Natural killer cell treated with Interleukin-12 subunit alpha and Interleukin-12 subunit beta and Interleukin-15 and Interleukin-18, amount 100 ng/mL, for 72 hours (primary cell): ENCODE results near the gene TAS1R1. TPM values are rescaled to one million over a fixed set of nuclear protein-coding genes. Genes with fewer than 3 reads are reported as not detected.

Experiments used
- ATAC-seq, 2 donors: fragments of 150-1000 bp; cut with Tn5 transposase in 1 of 2; sonication (Bioruptor Pico), chemical (Tn5 transposase) in 1 of 2; 2 replicates each; pipeline ENCODE4 v1.10.0; 2021
- DNase-seq: peaks from one replicate; pipeline ENCODE4 v3.0.0; 2022; ENCODE audit warnings: low spot score
- H3K27ac Mint-ChIP-seq, 2 donors: 1 replicate in 1 of 2; 2 replicates in 1 of 2; pipeline ENCODE4 v1.8.0; 2022; ENCODE audit warnings: mixed read lengths in 2 of 2, mild to moderate bottlenecking in 1 of 2, moderate library complexity in 1 of 2
- H3K27me3 Mint-ChIP-seq, 2 donors: 1 replicate in 1 of 2; 2 replicates in 1 of 2; pipeline ENCODE4 v1.8.0; 2022; ENCODE audit warnings: mixed read lengths in 2 of 2
- H3K36me3 Mint-ChIP-seq: one replicate; pipeline ENCODE4 v1.8.0; 2022; ENCODE audit warnings: mixed read lengths
- H3K4me1 Mint-ChIP-seq, 2 donors: 1 replicate in 1 of 2; 2 replicates in 1 of 2; pipeline ENCODE4 v1.8.0; 2022; ENCODE audit warnings: low read depth in 2 of 2, mixed read lengths in 2 of 2, mild to moderate bottlenecking in 1 of 2
- H3K4me3 Mint-ChIP-seq: one replicate; pipeline ENCODE4 v1.8.0; 2022; ENCODE audit warnings: mixed read lengths
- H3K9me3 Mint-ChIP-seq: 2 replicates; pipeline ENCODE4 v1.8.0; 2022; ENCODE audit warnings: mixed read lengths
- total RNA-seq, 2 donors: library from RNA; stranded (reverse); gene quantifications; one replicate each; pipeline ENCODE4 v1.2.3, GENCODE V29; 2022

TAS1R1 gene
- total RNA-seq, 2 donors from 2014 or later: not detected

- ATAC-seq: peak in 1 of 2 donors; percentile 57
- no peak for DNase-seq
- H3K9me3 Mint-ChIP-seq: no peaks in the 10 kb centered on the region
- peak overlapping the region; percentile 93 for H3K4me3 Mint-ChIP-seq
- H3K4me1 Mint-ChIP-seq: peaks cover 27 to 31% of the 10 kb centered on the region in 2 donors
- H3K27ac Mint-ChIP-seq: peak overlapping the region in 1 of 2 donors; percentile 83
- no peaks in the 10 kb centered on the region for H3K36me3 Mint-ChIP-seq
- no peaks in the 10 kb centered on the region for H3K27me3 Mint-ChIP-seq
Observed at GRCh38 chr1:6625584-6626149, 70.6 kb downstream of the TAS1R1 start.

- DNase-seq: no peak
- Mint-ChIP-seq H3K27ac (peak overlapping the region; percentile 13 to 83), H3K4me1 (peaks cover 27 to 31% of the 10 kb centered on the region in 2 donors), H3K4me3 (peak overlapping the region; percentile 93), H3K36me3 (no peaks in the 10 kb centered on the region), H3K9me3 (no peaks in the 10 kb centered on the region), H3K27me3 (no peaks in the 10 kb centered on the region)
- no peak for ATAC-seq
Observed at GRCh38 chr1:6627031-6627430, 71.9 kb downstream of the TAS1R1 start.

- DNase-seq: no peak
- Mint-ChIP-seq H3K4me1 (peaks cover 27 to 31% of the 10 kb centered on the region in 2 donors), H3K36me3 (no peaks in the 10 kb centered on the region), H3K27ac (peak overlapping the region; percentile 13 to 69), H3K27me3 (no peaks in the 10 kb centered on the region), H3K4me3 (peak overlapping the region; percentile 93), H3K9me3 (no peaks in the 10 kb centered on the region)
- ATAC-seq: no peak
Observed at GRCh38 chr1:6627841-6628545, 72.9 kb downstream of the TAS1R1 start.

GRCh38 chr1:6628971-6629479 is 73.9 kb downstream of the TAS1R1 start:
- Mint-ChIP-seq H3K27me3 (no peaks in the 10 kb centered on the region), H3K4me3 (no peak overlapping the region), H3K27ac (no peak overlapping the region), H3K4me1 (peaks cover 18 to 28% of the 10 kb centered on the region in 2 donors), H3K36me3 (no peaks in the 10 kb centered on the region), H3K9me3 (no peaks in the 10 kb centered on the region)
- ATAC-seq: no peak
- no peak for DNase-seq

Other genes with a start within 250 kb of the TAS1R1 start
- gene ACOT7, start 161.5 kb upstream of the TAS1R1 start, total RNA-seq: 10 to 100 TPM; 49.5 to 87.5 TPM
- not detected for gene HES2, start 135.4 kb upstream of the TAS1R1 start, total RNA-seq
- under 1 TPM; 0.14 to 0.84 TPM for gene ESPN, start 130.5 kb upstream of the TAS1R1 start, total RNA-seq
- gene TNFRSF25, start 89.1 kb upstream of the TAS1R1 start, total RNA-seq: 100 to 1,000 TPM in 1 of 2 donors, 10 to 100 TPM in 1; 83.6 to 106 TPM
- under 1 TPM; 0.33 to 0.81 TPM for gene PLEKHG5, start 63.6 kb upstream of the TAS1R1 start, total RNA-seq
- gene NOL9, start 794 bp upstream of the TAS1R1 start, total RNA-seq: 10 to 100 TPM; 41.6 to 80.5 TPM
- gene ZBTB48, start 24.7 kb downstream of the TAS1R1 start, total RNA-seq: 10 to 100 TPM; 29.8 to 50.5 TPM
- gene KLHL21, start 47.6 kb downstream of the TAS1R1 start, total RNA-seq: 10 to 100 TPM; 20.2 to 46.2 TPM
- 10 to 100 TPM; 10.8 to 14.7 TPM for gene PHF13, start 58.4 kb downstream of the TAS1R1 start, total RNA-seq
- 10 to 100 TPM; 18.7 to 33.2 TPM for gene THAP3, start 69.6 kb downstream of the TAS1R1 start, total RNA-seq
- 10 to 100 TPM; 60.7 to 96.8 TPM for gene DNAJC11, start 146.5 kb downstream of the TAS1R1 start, total RNA-seq
- 10 to 100 TPM; 36.5 to 57.5 TPM for gene CAMTA1, start 230.1 kb downstream of the TAS1R1 start, total RNA-seq